HepG2 (cell line): ENCODE data around the gene C1QTNF1. TPM values are rescaled to one million over a fixed set of nuclear protein-coding genes. Genes with fewer than 3 reads are reported as not detected.

Source experiments
- BHLHE40 ChIP-seq: IDR thresholded peaks from 2 replicates; pipeline ENCODE4 v1.6.1; 2011; ENCODE audit warnings: low read length, improper control_type of control experiment
- CCDC6 ChIP-seq: sonication (generic); formaldehyde crosslinking; IDR thresholded peaks from 2 replicates; pipeline ENCODE4 v1.8.1; 2022; ENCODE audit warnings: mild to moderate bottlenecking, missing genetic modification reagents, moderate library complexity
- GTF3A ChIP-seq: sonication (generic); formaldehyde crosslinking; conservative IDR thresholded peaks from 2 replicates; pipeline ENCODE4 v1.4.0; 2020; ENCODE audit warnings: mild to moderate bottlenecking, missing genetic modification reagents
- KIAA2018 ChIP-seq: sonication (generic); formaldehyde crosslinking; IDR thresholded peaks from 2 replicates; pipeline ENCODE4 v1.5.0; 2020; ENCODE audit warnings: mild to moderate bottlenecking, missing genetic modification reagents, borderline replicate concordance
- PHF8 ChIP-seq: sonication (generic); formaldehyde crosslinking; IDR thresholded peaks from 2 replicates; pipeline ENCODE4 v1.5.0; 2020; ENCODE audit warnings: missing genetic modification reagents
- RAD51 ChIP-seq: fragments of 450-650 bp; IDR thresholded peaks from 2 replicates; pipeline ENCODE4 v1.6.1; 2016; ENCODE audit warnings: borderline replicate concordance
- TCF7 ChIP-seq: sonication (generic); IDR thresholded peaks from 2 replicates; pipeline ENCODE4 v1.6.1; 2016; ENCODE audit warnings: antibody characterized with exemption, low read depth
- TOE1 ChIP-seq: sonication (generic); formaldehyde crosslinking; IDR thresholded peaks from 2 replicates; pipeline ENCODE4 v1.4.0; 2020; ENCODE audit warnings: mild to moderate bottlenecking, missing genetic modification reagents
- YEATS4 ChIP-seq: sonication (generic); formaldehyde crosslinking; IDR thresholded peaks from 2 replicates; pipeline ENCODE4 v1.4.0; 2020; ENCODE audit warnings: missing genetic modification reagents, borderline replicate concordance
- ZNF383 ChIP-seq: sonication (generic); formaldehyde crosslinking; IDR thresholded peaks from 2 replicates; pipeline ENCODE4 v1.4.0; 2020; ENCODE audit warnings: missing genetic modification reagents, mild to moderate bottlenecking, borderline replicate concordance
- ZNF407 ChIP-seq: sonication (generic); formaldehyde crosslinking; IDR thresholded peaks from one replicate; pipeline ENCODE4 v1.5.1; 2020; ENCODE audit warnings: mild to moderate bottlenecking, missing genetic modification reagents; ENCODE audit errors: not compliant biosample characterization
- ZNF530 ChIP-seq: sonication (generic); formaldehyde crosslinking; IDR thresholded peaks from 2 replicates; pipeline ENCODE4 v1.5.0; 2020; ENCODE audit warnings: low read depth, mild to moderate bottlenecking, missing genetic modification reagents
- polyA plus RNA-seq, 8 experiments: library from polyadenylated mRNA; depleted of rRNA in 3 of 8; stranded (reverse) in 7 of 8; unstranded in 1 of 8; fragments of >200 nt; fragmentation: Illumina TruSeq in 4 of 8; extraction: Trizol in 4 of 8; gene quantifications; 2 replicates each; pipeline versions ENCODE4 v1.2.1 to v1.2.3, GENCODE V29; 2011 to 2016; ENCODE audit warnings: low read depth in 4 of 8, missing spikeins in 1 of 8, mixed read lengths in 1 of 8; ENCODE audit not compliant: insufficient read depth in 1 of 8
- total RNA-seq, 5 experiments: library from RNA; depleted of rRNA; stranded (reverse); fragments of >200 nt; fragmentation: Illumina TruSeq; extraction: Trizol; gene quantifications; 2 replicates each; pipeline ENCODE4 v1.2.3, GENCODE V29; 2016; ENCODE audit warnings: low read depth in 1 of 5

Gene C1QTNF1
- total and polyA plus RNA-seq, 2 of the 13 experiments (the other 11 are each of a cell fraction or from before 2014, with no cell fraction given), result 0.18 to 0.86 TPM

DNA sequence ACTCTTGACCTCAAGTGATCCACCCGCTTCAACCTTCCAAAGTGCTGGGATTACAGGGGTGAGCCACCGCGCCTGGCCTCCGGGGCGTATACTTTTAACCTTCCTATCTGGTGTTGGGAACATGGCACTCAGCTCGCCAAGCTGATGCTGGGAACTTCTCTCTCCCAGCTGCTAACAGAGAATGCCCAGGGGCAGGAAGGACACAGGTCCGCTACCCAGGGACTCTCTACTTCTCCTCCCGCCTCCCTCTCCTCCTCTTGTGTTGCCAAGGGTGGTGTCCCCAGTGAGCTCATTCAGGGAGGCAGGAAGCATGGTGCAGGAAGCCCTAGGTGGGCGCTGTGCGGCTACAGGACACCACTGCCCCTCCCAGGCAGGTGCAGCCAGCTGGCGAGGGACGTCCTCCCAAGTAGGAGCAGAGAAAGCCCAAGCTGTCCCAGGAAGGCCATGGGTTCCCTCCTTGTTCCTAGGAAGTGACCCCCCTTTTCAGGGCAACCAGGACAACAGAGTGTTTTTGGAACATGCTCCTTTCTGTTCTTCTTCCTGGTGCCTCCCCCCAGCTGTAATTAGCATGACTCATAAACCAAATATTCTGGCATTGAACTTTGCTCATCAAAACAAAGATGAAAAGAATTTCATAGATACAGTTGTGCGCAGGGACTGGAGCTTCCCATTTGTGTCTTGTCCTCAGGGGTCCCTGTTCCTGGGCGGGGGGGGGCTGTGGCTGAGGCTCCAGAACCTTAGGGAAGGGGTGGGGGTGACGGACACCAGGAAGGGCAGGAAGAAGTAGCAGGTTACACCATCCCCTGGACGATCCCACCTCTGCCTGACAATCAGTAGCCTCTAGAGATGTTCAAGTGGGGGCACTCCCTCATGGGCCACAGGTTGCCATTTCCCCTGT, 2.7 kb downstream of the C1QTNF1 start (continued):
- TF ChIP-seq ZNF407 (CRISPR knock-in tag), result no peak
- TF ChIP-seq TOE1 (CRISPR knock-in tag), result 0 out of 2 replicates have a peak, but pooled peaks have one; percentile 22
- peak; percentile 85; the same call in 1 of the 2 replicates for TF ChIP-seq YEATS4
- TF ChIP-seq KIAA2018 (CRISPR knock-in tag), result no peak
- TF ChIP-seq ZNF530 (CRISPR knock-in tag), result no peak
- no peak for TF ChIP-seq RAD51
- TF ChIP-seq BHLHE40, result no peak; the same call in 1 of the 2 replicates
- TF ChIP-seq GTF3A (CRISPR knock-in tag), result no peak
- TF ChIP-seq PHF8 (CRISPR knock-in tag), result peak; percentile 23
- TF ChIP-seq ZNF383 (CRISPR knock-in tag), result no peak
- peak; percentile 94 for TF ChIP-seq CCDC6 (CRISPR knock-in tag)
- peak; percentile 92 for TF ChIP-seq TCF7
